Activated CD8-positive, alpha-beta memory T cell treated with anti-CD3 and anti-CD28 coated beads, Interleukin-2, amount 50 U/mL, for 1 hour (primary cell): ENCODE measurements around the gene FAM234B.
"Not testable (repeated sequence)": the region's sequence is repeated elsewhere in the genome, so short reads cannot be mapped to it uniquely, and the experiment has no call there.

Experiments used
- DNase-seq: peaks from one replicate; pipeline ENCODE4 v3.0.0-alpha.2; 2020; ENCODE audit errors: extremely low read depth

Gene FAM234B

GRCh38 chr12:13023811-13024530 is 20.2 kb upstream of the FAM234B start:
- no peak for DNase-seq

- DNase-seq, result no peak
Measured at GRCh38 chr12:13024531-13024916, 19.7 kb upstream of the FAM234B start.

DNA sequence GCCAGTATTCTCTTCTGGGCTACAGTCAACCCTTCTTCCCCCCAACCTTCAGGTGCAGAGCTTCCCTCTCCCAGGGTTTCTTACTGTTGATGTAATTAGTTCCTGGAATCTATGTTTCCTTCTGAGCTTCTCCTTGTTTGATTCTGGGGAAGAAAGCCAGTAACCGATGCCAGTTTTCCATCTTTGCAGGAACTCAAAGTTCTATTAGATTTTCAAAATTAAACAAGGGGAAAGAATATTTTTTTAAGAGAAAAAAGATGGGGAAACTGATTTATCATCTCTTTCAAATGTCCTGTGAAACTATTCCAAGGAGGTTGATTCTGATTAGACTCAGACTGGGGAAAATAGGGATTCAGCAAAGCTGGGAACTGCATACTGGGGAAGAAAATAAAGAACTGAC is 17.9 kb upstream of the FAM234B start:
- no peak for DNase-seq

DNA sequence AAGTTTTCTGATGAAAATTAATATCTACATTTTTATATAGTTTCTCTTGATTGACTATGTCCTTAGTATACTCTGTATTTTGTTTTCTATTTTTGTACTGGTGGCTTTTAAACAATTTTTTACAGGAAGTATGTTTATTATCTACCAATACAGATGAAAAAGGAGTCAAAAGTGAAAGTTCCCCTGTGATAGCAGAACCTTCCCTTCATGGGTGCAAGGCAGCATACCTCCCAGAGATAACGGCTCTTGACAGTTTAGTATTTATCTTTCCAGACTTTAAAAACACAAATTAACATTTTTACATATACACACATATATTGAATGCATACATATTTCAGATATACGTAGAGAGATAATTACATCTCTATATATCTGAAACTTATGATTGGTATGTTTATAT is 17.1 kb upstream of the FAM234B start:
- DNase-seq, result no peak

- DNase-seq, result no peak
Measured at GRCh38 chr12:13027508-13027907, 16.7 kb upstream of the FAM234B start.

DNA sequence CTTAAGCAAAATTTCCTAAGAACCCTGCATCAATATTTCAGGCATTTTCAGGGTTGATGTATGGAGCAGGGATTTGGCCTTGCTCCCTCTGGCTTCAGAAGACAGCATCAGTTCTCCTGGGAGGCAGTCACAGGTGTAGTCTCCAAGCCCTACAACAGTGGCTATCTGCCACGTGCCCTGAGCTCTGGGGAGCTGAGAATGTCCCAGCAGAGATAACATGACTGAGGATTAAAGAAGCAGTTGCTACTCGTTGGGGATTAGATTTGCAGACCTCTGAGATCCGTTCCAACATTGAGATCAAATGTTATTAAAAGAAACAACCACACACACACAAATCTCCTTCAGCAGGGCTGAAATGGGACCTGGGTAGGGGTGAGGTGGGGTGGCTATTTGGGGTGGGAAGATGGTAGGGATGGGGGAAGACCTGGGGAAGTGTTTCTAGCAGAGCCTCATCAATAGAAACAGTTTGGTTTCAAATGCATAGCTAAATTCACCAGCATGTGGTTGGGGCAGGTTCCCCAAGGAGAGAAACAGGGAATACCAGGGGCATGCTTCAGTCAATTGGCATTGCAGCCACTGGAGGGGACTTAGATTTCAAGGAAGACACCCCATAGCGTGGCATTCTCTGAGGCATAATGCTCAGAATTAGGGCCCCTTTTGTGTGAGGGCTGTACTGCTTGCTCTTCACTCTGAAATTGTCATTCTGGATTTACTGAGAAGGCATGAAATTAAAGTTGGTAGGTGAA is 15.2 kb upstream of the FAM234B start:
- no peak for DNase-seq

DNA sequence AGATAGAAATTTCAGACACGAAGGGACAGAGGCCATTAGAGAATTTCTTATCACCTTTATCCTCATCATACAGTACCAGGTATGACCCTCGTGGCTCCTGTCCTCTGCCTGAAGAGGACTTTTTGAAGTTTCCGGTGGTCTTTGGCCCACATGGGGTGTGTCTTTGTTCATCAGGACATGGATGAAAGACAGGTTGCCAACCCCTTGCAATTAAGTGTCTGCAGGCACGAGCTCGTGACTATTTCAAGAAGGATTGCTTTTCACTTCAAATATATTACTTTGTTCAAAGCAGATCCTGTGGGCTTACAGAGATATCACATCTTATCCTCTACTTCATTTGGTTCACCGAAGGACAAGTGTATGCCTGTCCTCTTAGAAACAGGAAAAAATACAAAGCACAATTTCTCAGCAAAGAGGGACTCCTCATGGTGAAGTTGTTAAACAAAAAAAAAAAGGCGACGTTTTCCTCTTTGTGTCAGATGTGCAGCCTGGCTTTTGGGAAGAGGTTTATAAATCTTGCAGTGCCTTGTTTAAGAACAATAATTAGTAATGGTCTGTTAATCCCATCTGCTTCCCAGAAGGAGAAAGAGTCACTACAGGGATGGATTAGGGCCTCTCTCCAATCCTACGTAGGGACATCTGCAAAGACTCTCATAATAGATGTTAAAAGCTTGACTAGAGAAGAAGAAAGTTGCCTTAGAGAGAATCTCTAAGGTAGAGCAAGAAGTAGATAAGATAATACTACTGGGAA is 13.5 kb upstream of the FAM234B start:
- no peak for DNase-seq

GRCh38 chr12:13032164-13032563 is 12.0 kb upstream of the FAM234B start:
- DNase-seq, result no peak

DNA sequence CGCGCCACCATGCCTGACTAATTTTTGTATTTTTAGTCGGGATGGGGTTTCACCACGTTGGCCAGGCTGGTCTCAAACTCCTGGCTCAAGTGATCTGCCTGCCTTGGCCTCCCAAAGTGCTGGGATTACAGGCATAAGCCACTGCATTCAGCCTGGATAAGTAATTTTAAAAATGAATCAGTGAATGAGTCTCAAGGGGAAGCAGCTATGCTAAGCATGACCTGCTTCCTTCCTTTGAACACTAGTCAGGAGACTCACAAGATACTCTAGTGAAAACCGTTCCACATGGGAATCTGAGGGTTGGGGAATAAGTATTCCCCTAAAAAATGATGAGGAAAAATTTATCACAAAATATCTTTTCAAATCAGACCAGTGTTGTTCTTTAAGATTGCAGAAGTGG is 10.7 kb upstream of the FAM234B start:
- DNase-seq, result no peak

- not testable (repeated sequence) for DNase-seq
Measured at GRCh38 chr12:13035335-13035734, 8.8 kb upstream of the FAM234B start.

GRCh38 chr12:13036881-13037280 is 7.3 kb upstream of the FAM234B start:
- DNase-seq, result no peak

- no peak for DNase-seq
Measured at GRCh38 chr12:13038491-13039161, 5.6 kb upstream of the FAM234B start.

- DNase-seq, result no peak
Measured at GRCh38 chr12:13039328-13039956, 4.7 kb upstream of the FAM234B start.

- DNase-seq, result no peak
Measured at GRCh38 chr12:13041224-13041623, 3.0 kb upstream of the FAM234B start.

DNA sequence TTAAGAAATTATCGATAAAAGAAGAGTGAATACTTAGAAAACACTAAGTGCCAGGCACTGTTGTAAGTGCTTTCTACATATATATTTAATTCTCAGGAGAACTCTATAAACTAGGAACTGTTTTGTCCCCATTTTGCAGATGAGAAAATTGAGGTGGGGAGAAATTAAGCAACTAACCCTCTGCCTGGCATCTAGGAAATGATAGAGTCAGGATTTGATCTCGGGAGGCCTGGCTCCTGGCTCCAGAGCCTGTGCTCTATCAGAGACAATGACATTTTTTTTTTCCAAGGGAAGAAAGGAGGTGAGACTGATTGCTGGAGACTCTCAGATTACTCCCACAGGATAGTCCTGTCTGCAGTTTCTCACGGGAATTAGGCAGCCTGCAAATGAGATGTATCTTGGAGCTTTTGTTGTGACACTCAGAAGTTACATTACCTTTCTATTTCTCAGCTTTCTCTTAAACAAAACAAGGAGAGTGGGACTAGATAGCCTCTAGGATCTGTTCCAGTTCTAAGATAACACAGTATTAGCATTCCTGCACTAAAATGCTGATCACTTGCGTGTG is 1.4 kb upstream of the FAM234B start:
- DNase-seq, result no peak

DNA sequence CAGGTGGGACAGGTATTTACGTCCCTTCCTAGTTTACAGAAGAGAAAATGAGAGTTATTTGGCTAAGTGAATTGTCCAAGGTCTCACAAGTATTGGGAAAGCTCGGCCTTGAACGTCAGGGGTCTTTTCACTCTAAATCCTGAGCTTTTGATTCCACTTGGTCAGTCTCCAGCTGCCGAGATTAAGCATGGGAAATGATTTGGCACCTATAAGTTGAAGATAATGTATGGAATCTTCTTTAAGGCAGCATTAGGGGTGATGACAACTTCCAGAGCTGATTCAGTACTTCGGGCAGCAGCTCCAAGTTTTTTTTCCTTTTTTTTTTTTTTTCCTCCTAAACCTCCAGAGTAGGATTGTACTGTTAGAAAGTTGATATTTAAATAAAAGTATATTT is 722 bp downstream of the FAM234B start:
- DNase-seq, result no peak

DNA sequence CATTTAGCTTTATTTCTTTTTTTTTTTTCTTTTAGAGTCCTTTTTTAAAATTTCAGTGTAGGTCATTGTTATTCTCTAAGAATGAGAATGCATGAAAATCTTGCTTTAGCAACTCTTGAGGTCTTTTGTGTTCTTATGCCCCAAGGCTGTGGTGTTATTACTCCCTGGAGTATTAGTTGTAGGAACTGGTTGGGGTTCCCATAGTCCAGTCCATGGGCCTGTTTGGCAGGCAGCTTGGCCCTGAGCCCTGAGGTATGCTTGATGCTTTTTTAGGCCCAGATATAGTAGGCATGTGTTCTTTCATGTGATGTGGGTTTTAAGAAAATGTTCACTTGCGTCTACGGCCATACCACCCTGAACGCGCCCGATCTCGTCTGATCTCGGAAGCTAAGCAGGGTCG is 1.6 kb downstream of the FAM234B start:
- DNase-seq, result no peak

DNA sequence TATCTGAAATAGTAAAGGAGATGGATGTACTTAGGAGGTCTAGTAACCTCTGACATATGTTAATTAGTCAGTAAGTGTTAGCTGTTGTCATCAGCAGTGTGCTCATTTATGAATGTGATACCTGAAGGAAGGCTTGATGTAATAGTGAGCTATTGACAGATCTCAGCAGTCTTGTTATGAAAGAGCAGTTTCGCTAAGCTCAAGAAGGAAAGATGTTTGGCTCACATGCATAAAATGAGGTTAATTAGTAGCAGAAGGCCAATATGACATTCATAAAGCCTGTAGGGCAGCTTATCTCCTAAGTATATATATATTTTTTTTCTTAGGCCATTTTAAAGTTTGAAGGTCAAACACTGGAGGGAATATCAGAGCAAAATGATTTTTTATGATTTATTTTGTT is 2.8 kb downstream of the FAM234B start:
- DNase-seq, result no peak

- DNase-seq, result no peak
Measured at GRCh38 chr12:13049816-13050215, 5.6 kb downstream of the FAM234B start.

DNA sequence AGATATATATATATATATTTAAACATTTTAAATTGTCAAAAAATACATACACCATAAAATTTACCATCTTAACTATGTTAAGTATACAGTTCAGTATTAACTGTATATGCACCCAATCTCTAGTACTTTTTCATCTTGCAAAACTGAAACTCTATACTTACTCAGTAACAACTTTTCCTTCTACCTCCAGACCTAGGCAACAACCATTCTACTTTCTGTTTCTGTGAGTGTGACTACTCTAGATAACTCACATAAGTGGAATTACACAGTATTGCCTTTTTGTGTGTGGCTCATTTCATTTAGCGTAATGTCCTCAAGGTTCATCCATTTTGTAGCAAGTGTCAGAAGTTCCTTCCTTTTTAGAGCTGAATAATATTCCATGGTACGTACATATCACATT is 8.2 kb downstream of the FAM234B start:
- no peak for DNase-seq

- DNase-seq, result not testable (repeated sequence)
Measured at GRCh38 chr12:13053617-13054016, 9.4 kb downstream of the FAM234B start.
